ENCODE results near the gene CPXM1. TPM values are rescaled to one million over a fixed set of nuclear protein-coding genes. Genes with fewer than 3 reads are reported as not detected.
"Not testable (repeated sequence)": the region's sequence is repeated elsewhere in the genome, so short reads cannot be mapped to it uniquely, and the experiment has no call there.

CPXM1 gene
- total and polyA plus RNA-seq, 2 experiments from 2014 or later: 98.5 to 129 TPM

DNA sequence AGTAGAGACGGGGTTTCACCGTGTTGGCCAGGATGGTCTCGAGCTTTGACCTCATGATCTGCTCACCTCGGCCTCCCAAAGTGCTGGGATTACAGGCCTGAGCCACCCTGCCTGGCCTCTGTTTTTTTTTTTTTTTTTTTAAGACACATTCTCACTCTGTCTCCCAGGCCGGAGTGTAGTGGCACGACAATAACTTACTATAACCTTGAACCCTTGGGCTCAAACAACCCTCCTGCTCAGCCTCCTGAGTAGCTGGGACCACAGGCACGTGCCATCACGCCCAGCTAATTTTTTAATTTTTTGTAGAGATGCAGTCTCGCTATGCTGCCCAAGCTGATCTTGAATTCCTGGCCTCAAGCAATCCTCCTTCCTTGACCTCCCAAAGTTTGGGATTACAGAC lies 26.6 kb downstream of the CPXM1 start:
- Histone ChIP-seq H3K4me3 (no peak overlapping the region), H3K27me3 (peaks cover 3% of the 10 kb centered on the region), H3K27ac (no peak overlapping the region), H3K9me3 (ENCODE audit: low read depth) (no peaks in the 10 kb centered on the region), H3K4me1 (ENCODE audit: low read depth) (no peaks in the 10 kb centered on the region), H3K36me3 (no peaks in the 10 kb centered on the region)
- no peak for DNase-seq (ENCODE audit: low read depth in 1 of 2, low spot score in 1 of 2)
- TF ChIP-seq, protein P1, sequence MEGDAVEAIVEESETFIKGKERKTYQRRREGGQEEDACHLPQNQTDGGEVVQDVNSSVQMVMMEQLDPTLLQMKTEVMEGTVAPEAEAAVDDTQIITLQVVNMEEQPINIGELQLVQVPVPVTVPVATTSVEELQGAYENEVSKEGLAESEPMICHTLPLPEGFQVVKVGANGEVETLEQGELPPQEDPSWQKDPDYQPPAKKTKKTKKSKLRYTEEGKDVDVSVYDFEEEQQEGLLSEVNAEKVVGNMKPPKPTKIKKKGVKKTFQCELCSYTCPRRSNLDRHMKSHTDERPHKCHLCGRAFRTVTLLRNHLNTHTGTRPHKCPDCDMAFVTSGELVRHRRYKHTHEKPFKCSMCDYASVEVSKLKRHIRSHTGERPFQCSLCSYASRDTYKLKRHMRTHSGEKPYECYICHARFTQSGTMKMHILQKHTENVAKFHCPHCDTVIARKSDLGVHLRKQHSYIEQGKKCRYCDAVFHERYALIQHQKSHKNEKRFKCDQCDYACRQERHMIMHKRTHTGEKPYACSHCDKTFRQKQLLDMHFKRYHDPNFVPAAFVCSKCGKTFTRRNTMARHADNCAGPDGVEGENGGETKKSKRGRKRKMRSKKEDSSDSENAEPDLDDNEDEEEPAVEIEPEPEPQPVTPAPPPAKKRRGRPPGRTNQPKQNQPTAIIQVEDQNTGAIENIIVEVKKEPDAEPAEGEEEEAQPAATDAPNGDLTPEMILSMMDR (IDR thresholded peaks at IDR 0.05; ENCODE audit: low read depth, low read length): no peak

DNA sequence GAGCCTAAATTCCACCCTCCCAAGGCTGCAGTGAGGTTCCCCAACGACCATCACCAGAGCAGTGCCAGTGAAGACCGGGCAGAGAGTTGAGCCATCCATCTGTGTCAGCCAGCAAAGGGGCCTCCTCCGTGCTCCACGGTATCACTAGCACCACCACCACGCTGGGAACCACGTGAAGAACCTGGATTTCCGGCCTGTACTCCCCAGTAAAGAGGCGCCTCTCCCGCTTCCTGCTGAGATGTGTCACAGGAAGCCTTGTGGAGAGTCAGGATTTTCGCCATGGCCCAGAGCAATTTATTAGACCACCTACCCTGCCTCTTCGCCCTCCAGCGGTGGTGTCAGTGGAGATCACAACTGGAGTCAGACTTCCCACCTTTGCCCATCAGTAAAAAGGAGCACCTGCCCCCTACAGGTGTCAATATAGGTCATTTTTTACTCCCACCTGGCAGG lies 28.8 kb downstream of the CPXM1 start:
- Histone ChIP-seq H3K27ac (no peak overlapping the region), H3K4me3 (no peak overlapping the region), H3K27me3 (peaks cover 4% of the 10 kb centered on the region), H3K9me3 (ENCODE audit: low read depth) (no peaks in the 10 kb centered on the region), H3K36me3 (no peaks in the 10 kb centered on the region), H3K4me1 (ENCODE audit: low read depth) (no peaks in the 10 kb centered on the region)
- peak in 1 of 2 donors; percentile 42 for DNase-seq (ENCODE audit: low read depth in 1 of 2, low spot score in 1 of 2)
- TF ChIP-seq, protein P1 (IDR thresholded peaks at IDR 0.05; ENCODE audit: low read depth, low read length): no peak

DNA sequence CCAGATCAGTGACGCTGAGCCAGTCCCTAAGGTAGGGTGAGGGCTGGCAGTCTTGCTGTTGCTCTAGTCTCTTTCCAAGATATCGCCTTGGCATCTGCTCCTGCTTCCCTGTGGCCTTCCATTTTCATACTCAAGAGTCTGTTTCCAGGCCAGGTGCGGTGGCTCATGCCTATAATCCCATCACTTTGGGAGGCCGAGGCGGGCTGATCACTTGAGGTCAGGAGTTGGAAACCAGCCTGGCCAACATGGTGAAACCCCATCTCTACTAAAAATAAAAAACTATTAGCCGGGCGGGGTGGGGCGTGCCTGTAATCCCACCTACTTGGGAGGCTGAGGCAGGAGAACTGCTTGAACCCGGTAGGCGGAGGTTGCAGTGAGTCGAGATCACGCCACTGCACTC lies 30.3 kb downstream of the CPXM1 start:
- H3K27me3 ChIP-seq; H3K9me3 ChIP-seq (ENCODE audit: low read depth); H3K4me3 ChIP-seq; H3K27ac ChIP-seq; DNase-seq (ENCODE audit: low read depth in 1 of 2, low spot score in 1 of 2); H3K4me1 ChIP-seq (ENCODE audit: low read depth); H3K36me3 ChIP-seq: not testable (repeated sequence)

DNA sequence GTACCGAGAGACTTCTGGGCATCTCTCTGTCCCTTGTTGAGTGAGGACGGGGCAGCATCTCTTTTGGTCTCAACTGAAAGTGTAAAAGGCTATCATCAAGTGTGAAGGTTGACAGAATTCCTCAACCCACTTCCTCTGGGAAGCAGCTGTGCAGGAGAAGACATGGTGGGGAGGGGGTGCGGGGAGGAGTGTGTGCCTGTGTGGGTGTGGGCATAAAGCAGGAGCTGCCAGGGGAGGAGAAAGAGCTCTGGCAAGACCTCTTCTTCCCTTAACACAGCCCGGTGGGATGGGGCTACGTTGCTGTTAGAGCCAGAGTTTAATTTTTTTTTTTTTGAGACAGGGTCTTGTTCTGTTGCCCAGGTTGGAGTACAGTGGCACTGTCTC lies 31.8 kb downstream of the CPXM1 start:
- Histone ChIP-seq H3K4me1 (ENCODE audit: low read depth) (no peaks in the 10 kb centered on the region), H3K4me3 (no peak overlapping the region), H3K27me3 (peaks cover 7% of the 10 kb centered on the region), H3K27ac (no peak overlapping the region), H3K9me3 (ENCODE audit: low read depth) (no peaks in the 10 kb centered on the region), H3K36me3 (no peaks in the 10 kb centered on the region)
- no peak for DNase-seq (ENCODE audit: low read depth in 1 of 2, low spot score in 1 of 2)
- TF ChIP-seq, protein P1 (IDR thresholded peaks at IDR 0.05; ENCODE audit: low read depth, low read length): no peak

DNA sequence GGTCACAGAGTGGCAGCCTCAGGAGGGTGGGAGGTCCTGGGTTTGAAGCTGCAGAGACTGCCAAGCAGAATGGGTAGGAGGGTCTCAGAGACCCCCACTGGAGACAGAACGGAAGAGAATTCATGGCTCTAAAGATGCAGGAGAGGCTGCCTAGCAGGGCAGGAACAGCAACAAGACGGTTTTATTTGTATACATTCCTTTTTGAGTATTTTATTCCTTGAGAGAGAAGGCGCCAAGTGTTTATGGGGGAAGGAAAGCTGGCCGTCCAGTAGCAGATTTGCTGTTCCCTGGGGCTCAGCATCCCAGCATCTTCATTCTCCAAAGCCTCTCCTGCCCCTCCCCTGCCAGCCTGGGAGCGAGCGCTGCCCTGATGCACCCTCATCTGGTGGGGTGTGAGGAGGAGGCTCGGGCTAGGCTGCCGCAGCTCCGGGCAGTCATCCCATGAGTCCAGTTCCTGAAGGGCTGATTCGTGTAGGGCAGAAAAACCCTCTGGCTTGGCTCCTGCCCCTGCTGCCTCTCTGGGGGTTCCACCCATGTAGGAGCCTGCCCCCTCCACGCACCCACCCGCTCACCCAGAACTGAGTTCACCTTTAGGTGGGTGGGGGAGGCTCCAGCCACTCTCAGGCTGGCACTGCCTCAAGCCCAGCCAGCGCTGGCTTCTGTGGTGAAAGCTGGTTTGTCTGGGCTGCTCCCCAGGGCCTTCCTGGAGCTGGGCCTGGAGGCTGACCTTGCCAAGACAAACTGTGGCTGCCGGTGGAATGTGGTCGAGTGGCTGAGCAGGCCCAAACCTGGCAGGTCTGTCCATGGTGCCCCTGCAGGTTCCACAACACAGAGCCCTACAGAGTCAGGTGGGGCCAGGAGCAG lies 32.4 kb downstream of the CPXM1 start:
- no peaks in the 10 kb centered on the region for H3K4me1 ChIP-seq (ENCODE audit: low read depth)
- H3K27ac ChIP-seq: no peak overlapping the region
- H3K27me3 ChIP-seq: peaks cover 7% of the 10 kb centered on the region
- H3K9me3 ChIP-seq (ENCODE audit: low read depth): no peaks in the 10 kb centered on the region
- DNase-seq (ENCODE audit: low read depth in 1 of 2, low spot score in 1 of 2): peak in 1 of 2 donors; percentile 74
- no peaks in the 10 kb centered on the region for H3K36me3 ChIP-seq
- no peak overlapping the region for H3K4me3 ChIP-seq
- TF ChIP-seq, protein P1 (IDR thresholded peaks at IDR 0.05; ENCODE audit: low read depth, low read length): no peak

DNA sequence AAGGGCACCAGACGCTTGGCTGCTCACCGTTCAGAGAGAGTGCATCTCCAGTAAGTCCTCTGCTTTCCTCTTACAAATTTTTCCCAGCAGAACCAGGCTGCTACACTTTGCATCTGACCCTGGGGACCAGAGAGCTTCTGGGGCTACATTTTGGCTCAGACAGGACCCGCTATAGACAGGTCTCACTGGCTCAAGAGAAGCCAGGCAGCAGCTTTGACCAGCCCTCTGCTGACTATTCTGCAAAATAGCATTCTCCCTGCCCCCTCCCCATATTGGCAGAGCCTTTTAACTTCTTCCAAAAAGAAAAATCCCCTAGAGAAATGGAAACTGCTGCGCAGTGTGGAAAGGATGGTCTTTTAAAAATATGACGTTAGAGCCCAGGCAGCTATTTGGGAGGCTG lies 37.2 kb downstream of the CPXM1 start:
- Histone ChIP-seq H3K9me3 (ENCODE audit: low read depth) (no peaks in the 10 kb centered on the region), H3K4me1 (ENCODE audit: low read depth) (no peaks in the 10 kb centered on the region), H3K27me3 (peaks cover 7% of the 10 kb centered on the region), H3K27ac (no peak overlapping the region), H3K4me3 (no peak overlapping the region), H3K36me3 (no peaks in the 10 kb centered on the region)
- DNase-seq (ENCODE audit: low read depth in 1 of 2, low spot score in 1 of 2): no peak
- TF ChIP-seq, protein P1 (IDR thresholded peaks at IDR 0.05; ENCODE audit: low read depth, low read length): no peak
